ENCODE data around the gene PTPN18.
"Not testable (repeated sequence)": the region's sequence is repeated elsewhere in the genome, so short reads cannot be mapped to it uniquely, and the experiment has no call there.

PTPN18 gene, protein sequence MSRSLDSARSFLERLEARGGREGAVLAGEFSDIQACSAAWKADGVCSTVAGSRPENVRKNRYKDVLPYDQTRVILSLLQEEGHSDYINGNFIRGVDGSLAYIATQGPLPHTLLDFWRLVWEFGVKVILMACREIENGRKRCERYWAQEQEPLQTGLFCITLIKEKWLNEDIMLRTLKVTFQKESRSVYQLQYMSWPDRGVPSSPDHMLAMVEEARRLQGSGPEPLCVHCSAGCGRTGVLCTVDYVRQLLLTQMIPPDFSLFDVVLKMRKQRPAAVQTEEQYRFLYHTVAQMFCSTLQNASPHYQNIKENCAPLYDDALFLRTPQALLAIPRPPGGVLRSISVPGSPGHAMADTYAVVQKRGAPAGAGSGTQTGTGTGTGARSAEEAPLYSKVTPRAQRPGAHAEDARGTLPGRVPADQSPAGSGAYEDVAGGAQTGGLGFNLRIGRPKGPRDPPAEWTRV

DNA sequence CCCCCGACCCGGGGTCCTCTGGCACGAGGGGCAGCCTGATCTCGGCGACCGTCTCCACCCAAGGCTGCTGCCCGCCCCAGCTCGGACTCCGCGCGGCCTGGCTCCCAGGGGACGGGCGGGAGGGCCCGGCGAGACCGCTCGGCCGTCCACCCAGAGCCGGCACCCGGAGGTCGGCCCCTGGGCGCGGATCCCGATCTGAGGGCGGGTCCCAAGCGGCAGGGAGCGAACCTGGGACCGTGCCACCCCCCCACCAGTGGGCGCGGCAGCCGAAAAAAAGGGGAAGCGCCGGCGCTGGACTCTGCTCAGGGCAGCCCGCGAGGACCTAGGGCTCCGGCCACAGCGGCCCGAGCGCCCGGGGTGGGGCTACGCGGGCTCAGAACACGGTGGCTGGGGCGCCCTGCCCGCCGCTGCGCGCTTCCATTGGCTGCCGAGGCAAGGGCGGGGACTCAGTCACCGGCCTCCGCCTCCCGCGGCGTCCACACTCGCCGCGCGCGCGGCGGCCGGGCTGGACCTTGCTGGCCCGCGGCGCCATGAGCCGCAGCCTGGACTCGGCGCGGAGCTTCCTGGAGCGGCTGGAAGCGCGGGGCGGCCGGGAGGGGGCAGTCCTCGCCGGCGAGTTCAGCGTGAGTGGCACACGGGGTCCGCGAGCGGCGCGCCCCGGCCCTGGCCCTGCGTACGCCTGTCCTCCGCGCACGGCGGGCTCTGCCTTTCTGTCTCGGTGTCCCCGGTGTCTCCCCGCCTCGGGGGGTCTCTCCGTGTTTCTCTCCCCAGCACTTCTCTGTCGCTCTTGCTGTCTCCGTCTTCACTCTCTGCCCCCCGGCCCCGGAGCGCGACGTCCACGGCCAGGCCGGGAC lies at the start of gene PTPN18:
Gene PTPN18 (plus strand): TSS at position 479 of the 854 bp plus-strand sequence. CDS start 52 bp downstream, at position 531.
- Mint-ChIP-seq H3K4me3 (peak within 1 kb of the TSS; percentile 86), H3K27ac (no peak within 1 kb of the TSS), H3K27me3 (peaks cover 1% of the 10 kb centered on the region), H3K9me3 (peaks cover 1% of the 10 kb centered on the region), H3K4me1 (peaks cover 25% of the 10 kb centered on the region), H3K36me3 (peaks cover 1% of the 10 kb centered on the region)
- DNase-seq (ENCODE audit: low spot score in 2 of 2) (peak; percentile 44 to 50), ATAC-seq (ENCODE audit: low read depth) (peak; percentile 86)

DNA sequence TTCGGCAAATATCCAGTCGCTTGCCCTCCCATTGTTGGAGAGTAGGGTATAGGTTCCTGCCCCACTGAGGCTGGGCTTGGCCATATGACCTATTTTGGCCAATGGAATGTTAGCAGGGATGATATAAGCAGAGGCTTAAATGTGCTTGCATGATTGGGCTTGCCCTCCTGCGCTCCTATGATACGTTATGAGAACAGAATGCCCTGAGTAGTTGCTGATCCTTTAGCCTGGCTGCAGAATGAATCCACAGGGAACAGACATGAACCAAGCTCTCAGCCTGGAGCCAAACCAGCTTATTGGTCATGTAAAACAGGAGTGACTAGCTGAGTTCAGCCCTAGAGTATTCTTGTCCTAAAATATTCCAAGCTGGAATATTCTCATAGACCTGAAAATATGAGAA lies 48.0 kb upstream of the PTPN18 start:
- no peaks in the 10 kb centered on the region for H3K36me3 Mint-ChIP-seq
- no peaks in the 10 kb centered on the region for H3K9me3 Mint-ChIP-seq
- H3K27me3 Mint-ChIP-seq: peaks cover 1% of the 10 kb centered on the region
- H3K4me1 Mint-ChIP-seq: peaks cover 3% of the 10 kb centered on the region
- DNase-seq (ENCODE audit: low spot score in 2 of 2) (no peak), ATAC-seq (ENCODE audit: low read depth) (no peak)
- no peak overlapping the region for H3K27ac Mint-ChIP-seq
- H3K4me3 Mint-ChIP-seq: no peak overlapping the region

DNA sequence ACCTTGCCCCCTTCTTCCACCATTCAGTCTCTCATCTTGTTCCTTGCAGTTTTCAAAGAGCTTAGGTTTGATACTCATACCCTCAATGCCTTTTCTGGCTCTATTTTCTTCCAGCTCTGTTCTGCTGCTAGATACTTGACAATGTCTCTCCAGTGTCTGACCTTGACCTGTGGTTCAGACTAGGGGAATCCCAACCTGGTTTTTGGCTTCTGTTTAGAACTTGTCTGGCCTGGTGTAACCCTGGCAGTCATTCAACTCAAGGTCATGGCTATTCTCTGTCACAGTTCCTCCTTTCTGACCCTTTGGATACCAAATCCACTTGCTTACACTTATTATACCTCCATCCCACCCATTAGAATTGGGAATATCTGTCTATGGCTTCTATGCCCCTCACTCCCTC lies 45.0 kb upstream of the PTPN18 start:
- H3K4me1 Mint-ChIP-seq: no peaks in the 10 kb centered on the region
- no peak overlapping the region for H3K27ac Mint-ChIP-seq
- no peak for DNase-seq (ENCODE audit: low spot score in 2 of 2)
- H3K9me3 Mint-ChIP-seq: no peaks in the 10 kb centered on the region
- H3K27me3 Mint-ChIP-seq: peaks cover 3% of the 10 kb centered on the region
- H3K4me3 Mint-ChIP-seq: no peak overlapping the region
- no peaks in the 10 kb centered on the region for H3K36me3 Mint-ChIP-seq
- no peak for ATAC-seq (ENCODE audit: low read depth)

GRCh38 chr2:130313812-130314334 lies 42.0 kb upstream of the PTPN18 start:
- DNase-seq (ENCODE audit: low spot score in 2 of 2) (no peak), ATAC-seq (ENCODE audit: low read depth) (no peak)
- Mint-ChIP-seq H3K27me3 (peaks cover 5% of the 10 kb centered on the region), H3K9me3 (no peaks in the 10 kb centered on the region), H3K4me3 (no peak overlapping the region), H3K4me1 (no peaks in the 10 kb centered on the region), H3K36me3 (no peaks in the 10 kb centered on the region), H3K27ac (no peak overlapping the region)

DNA sequence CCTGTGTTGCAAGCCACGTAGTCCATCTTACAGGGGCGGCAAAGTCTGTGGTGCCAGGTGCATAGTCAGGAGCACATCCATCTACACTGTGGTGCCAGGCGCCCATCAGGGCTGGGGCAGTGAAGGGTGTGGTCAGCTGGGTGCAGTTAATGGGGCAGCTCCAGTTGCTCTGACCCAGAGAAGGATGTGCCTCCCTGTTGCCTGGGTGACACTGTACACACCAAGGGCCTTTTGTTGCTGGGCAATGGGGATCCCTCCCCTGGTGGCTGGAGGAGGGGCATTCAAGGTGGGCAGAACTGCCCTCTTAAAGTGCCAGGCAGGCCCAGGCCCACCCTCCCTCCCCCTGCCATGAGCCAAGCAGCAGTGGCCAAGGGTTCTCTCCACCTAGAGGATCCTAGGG lies 41.5 kb upstream of the PTPN18 start:
- ATAC-seq (ENCODE audit: low read depth) (no peak), DNase-seq (ENCODE audit: low spot score in 2 of 2) (no peak)
- H3K9me3 Mint-ChIP-seq: no peaks in the 10 kb centered on the region
- no peaks in the 10 kb centered on the region for H3K4me1 Mint-ChIP-seq
- H3K4me3 Mint-ChIP-seq: no peak overlapping the region
- H3K27me3 Mint-ChIP-seq: peaks cover 6% of the 10 kb centered on the region
- H3K36me3 Mint-ChIP-seq: no peaks in the 10 kb centered on the region
- no peak overlapping the region for H3K27ac Mint-ChIP-seq

DNA sequence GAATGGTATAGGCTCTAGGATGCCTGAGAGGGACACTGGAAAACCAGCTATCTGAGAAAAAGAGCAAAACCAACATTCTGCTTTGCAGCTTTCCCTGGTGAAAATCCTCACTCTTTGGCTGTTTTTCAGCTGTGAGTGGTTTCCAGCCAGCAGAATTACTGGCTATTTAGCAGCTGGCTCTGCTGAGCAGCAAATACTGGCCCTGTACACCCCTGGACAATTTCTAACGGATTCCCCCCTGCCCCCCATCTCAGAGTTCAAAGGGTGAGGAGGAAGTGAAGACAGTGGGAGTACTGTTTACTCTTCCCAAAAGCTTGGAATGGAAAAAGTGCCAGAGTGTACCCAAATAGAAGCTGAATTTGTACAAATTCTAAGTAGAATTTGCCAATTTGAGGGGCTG lies 39.3 kb upstream of the PTPN18 start:
- ATAC-seq (ENCODE audit: low read depth) (no peak), DNase-seq (ENCODE audit: low spot score in 2 of 2) (no peak)
- no peak overlapping the region for H3K27ac Mint-ChIP-seq
- H3K36me3 Mint-ChIP-seq: no peaks in the 10 kb centered on the region
- no peaks in the 10 kb centered on the region for H3K4me1 Mint-ChIP-seq
- H3K27me3 Mint-ChIP-seq: peaks cover 9% of the 10 kb centered on the region
- H3K4me3 Mint-ChIP-seq: no peak overlapping the region
- H3K9me3 Mint-ChIP-seq: no peaks in the 10 kb centered on the region

DNA sequence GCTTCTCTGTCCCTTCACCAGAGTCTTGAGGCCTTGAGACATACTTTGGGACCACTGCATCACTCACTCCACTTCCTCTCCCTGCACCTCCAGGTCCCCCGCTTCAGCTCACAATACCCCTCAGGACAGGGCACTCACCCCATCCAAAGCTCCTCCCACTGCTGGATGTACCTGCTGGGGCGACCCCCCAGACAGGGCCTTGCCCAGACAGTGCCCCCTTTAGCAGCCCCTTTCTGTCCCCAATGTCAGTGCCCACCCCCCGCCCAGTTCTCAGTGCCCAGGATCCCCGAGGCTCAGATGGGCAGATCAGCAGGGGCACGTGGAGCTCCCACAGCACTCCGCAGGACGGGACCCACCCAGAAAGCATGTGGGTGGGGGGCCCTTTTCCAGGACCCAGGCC lies 37.0 kb upstream of the PTPN18 start:
- H3K36me3 Mint-ChIP-seq: no peaks in the 10 kb centered on the region
- no peaks in the 10 kb centered on the region for H3K9me3 Mint-ChIP-seq
- peaks cover 9% of the 10 kb centered on the region for H3K27me3 Mint-ChIP-seq
- ATAC-seq (ENCODE audit: low read depth): no peak
- H3K27ac Mint-ChIP-seq: no peak overlapping the region
- no peak overlapping the region for H3K4me3 Mint-ChIP-seq
- no peaks in the 10 kb centered on the region for H3K4me1 Mint-ChIP-seq
- DNase-seq (ENCODE audit: low spot score in 2 of 2): no peak

DNA sequence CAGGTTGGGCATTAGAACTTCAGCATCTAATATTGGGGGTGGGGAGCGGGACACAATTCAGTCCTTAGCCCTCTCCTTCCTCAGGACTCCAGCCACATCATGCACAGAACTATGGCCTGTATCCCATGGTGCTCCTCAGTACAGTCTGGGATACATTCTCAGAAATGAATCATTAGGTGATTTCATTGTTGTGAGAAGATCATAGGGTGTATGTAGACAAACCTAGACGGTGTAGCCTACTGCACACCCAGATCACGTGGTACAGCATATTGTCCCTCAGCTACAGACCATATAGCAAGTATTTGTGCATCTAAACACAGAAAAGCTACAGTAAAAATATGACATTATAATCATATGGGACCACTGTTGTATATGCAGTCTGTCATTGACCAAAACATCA lies 36.3 kb upstream of the PTPN18 start:
- Mint-ChIP-seq H3K4me1 (no peaks in the 10 kb centered on the region), H3K4me3 (no peak overlapping the region), H3K36me3 (no peaks in the 10 kb centered on the region), H3K27ac (no peak overlapping the region), H3K27me3 (peaks cover 9% of the 10 kb centered on the region), H3K9me3 (no peaks in the 10 kb centered on the region)
- no peak for ATAC-seq (ENCODE audit: low read depth)
- no peak for DNase-seq (ENCODE audit: low spot score in 2 of 2)

DNA sequence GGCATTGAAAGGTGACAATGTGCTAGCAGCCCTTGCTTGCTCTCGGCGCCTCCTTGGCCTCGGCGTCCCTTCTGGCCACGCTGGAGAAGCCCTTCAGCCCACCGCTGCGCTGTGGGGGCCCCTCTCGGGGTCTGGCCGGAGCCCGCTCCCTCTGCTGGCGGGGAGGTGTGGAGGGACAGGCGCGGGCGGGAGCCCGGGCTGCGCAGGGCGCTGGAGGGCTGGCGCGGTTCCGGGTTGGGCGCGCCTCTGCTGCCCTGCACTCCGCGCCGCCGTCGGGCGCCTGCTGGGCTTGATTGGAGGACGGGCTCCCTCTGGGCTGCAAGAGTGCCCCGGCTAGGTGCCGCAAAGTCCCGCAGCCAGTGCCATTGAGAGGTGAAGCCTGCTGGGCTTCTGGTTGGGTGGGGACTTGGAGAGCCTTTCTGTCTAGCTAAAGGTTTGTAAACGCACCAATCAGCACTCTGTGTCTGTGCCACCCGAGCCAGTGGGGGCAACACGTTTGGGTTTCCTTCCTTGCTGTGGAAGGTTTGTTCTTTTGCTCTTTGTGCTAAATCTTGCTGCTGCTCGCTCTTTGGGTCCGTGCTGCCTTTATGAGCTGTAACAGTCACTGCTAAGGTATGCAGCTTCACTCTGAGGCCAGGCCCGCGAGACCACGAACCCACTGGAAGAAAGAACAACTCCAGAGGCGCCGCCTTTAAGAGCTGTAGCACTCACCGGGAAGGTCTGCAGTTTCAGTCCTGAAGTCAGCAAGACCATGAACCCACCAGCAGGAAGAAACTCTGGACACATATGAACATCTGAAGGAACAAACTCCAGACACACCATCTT lies 27.9 kb upstream of the PTPN18 start:
- no peak overlapping the region for H3K27ac Mint-ChIP-seq
- no peaks in the 10 kb centered on the region for H3K9me3 Mint-ChIP-seq
- H3K27me3 Mint-ChIP-seq: peaks cover 11% of the 10 kb centered on the region
- DNase-seq (ENCODE audit: low spot score in 2 of 2) (no peak), ATAC-seq (ENCODE audit: low read depth) (no peak)
- no peaks in the 10 kb centered on the region for H3K36me3 Mint-ChIP-seq
- no peak overlapping the region for H3K4me3 Mint-ChIP-seq
- H3K4me1 Mint-ChIP-seq: no peaks in the 10 kb centered on the region

DNA sequence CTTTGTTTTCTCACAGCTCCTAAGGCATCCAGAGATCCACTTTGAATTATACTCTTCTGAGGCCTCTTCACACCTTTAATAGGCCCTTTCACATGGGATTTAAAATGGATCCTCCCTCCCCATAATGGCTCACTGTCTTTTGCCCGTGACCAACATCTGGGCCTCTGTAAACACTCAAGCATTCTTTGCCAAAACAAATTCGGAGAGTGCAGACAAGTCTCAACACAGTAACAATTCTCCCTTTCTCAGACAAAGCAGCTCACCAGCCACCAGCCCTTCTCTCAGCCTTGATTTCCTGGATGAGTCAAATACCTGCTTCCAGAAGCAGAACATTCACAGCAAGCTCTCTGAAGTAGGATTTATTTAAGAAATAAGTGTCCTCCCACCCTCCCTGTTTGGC lies 27.1 kb upstream of the PTPN18 start:
- Mint-ChIP-seq H3K4me1 (no peaks in the 10 kb centered on the region), H3K27me3 (peaks cover 11% of the 10 kb centered on the region), H3K9me3 (no peaks in the 10 kb centered on the region), H3K27ac (no peak overlapping the region), H3K4me3 (no peak overlapping the region), H3K36me3 (no peaks in the 10 kb centered on the region)
- DNase-seq (ENCODE audit: low spot score in 2 of 2) (no peak), ATAC-seq (ENCODE audit: low read depth) (no peak)

- Mint-ChIP-seq H3K36me3 (no peaks in the 10 kb centered on the region), H3K27me3 (peaks cover 5% of the 10 kb centered on the region), H3K27ac (no peak overlapping the region), H3K4me1 (no peaks in the 10 kb centered on the region), H3K4me3 (peak overlapping the region; percentile 12), H3K9me3 (no peaks in the 10 kb centered on the region)
- peak; percentile 69 to 76 for DNase-seq (ENCODE audit: low spot score in 2 of 2)
- peak; percentile 91 for ATAC-seq (ENCODE audit: low read depth)
Observed at GRCh38 chr2:130332271-130333073, 23.4 kb upstream of the PTPN18 start.

GRCh38 chr2:130333253-130333652 lies 22.6 kb upstream of the PTPN18 start:
- DNase-seq (ENCODE audit: low spot score in 2 of 2); H3K4me1 Mint-ChIP-seq; H3K27me3 Mint-ChIP-seq; H3K36me3 Mint-ChIP-seq; H3K9me3 Mint-ChIP-seq; H3K4me3 Mint-ChIP-seq; H3K27ac Mint-ChIP-seq; ATAC-seq (ENCODE audit: low read depth): not testable (repeated sequence)

DNA sequence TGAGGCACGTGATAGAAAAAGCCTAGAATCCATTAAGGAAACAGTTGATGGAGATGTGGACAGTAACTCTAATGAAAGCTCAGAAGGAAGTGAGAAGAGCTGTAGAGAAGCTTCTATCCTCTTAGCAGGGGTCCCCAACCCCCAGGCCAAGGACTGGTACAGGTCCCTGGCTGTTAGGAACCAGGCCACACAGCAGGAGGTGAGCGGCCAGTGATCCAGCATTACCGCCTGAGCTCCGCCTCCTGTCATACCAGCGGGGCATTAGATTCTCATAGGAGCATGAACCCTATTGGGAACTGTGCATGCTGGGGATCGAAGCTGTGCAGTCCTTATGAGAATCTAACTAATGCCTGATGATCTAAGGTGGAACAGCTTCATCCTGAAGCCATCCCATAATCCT lies 21.8 kb upstream of the PTPN18 start:
- H3K9me3 Mint-ChIP-seq: no peaks in the 10 kb centered on the region
- no peak overlapping the region for H3K27ac Mint-ChIP-seq
- no peaks in the 10 kb centered on the region for H3K4me1 Mint-ChIP-seq
- DNase-seq (ENCODE audit: low spot score in 2 of 2) (no peak), ATAC-seq (ENCODE audit: low read depth) (no peak)
- H3K36me3 Mint-ChIP-seq: no peaks in the 10 kb centered on the region
- peaks cover 3% of the 10 kb centered on the region for H3K27me3 Mint-ChIP-seq
- no peak overlapping the region for H3K4me3 Mint-ChIP-seq
